ENCODE measurements around the gene DISC1.
"Not testable (repeated sequence)": the region's sequence is repeated elsewhere in the genome, so short reads cannot be mapped to it uniquely, and the experiment has no call there.

The DISC1 gene

DNA sequence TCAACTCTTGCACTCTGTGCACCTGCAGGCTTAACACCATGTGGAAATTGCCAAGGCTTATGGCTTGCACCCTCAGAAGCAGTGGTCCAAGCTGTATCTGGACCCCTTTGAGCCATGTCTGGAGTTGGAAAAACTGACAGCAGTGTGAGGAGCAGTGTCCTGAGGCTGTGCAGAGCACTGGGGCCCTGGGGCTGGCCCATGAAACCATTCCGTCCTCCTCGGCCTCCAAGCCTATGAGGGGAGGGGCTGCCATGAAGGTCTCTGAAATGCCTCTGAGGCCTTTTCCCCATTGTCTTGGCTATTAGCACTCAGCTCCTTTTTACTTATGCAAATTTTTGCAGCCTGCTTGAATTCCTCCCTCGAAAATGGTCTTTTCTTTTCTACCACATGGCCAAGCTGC lies 126.7 kb downstream of the DISC1 start:
- TF ChIP-seq TAF1 (IDR thresholded peaks at IDR 0.05; ENCODE audit: borderline replicate concordance, low read depth, low read length) (no peak), POLR2AphosphoS5 (IDR thresholded peaks at IDR 0.05; ENCODE audit: low read depth, low read length) (no peak), POLR2A (IDR thresholded peaks at IDR 0.05; ENCODE audit: low read depth, low read length) (no peak)
- DNase-seq (ENCODE audit: insufficient read length), result no peak
- no peak for FAIRE-seq

DNA sequence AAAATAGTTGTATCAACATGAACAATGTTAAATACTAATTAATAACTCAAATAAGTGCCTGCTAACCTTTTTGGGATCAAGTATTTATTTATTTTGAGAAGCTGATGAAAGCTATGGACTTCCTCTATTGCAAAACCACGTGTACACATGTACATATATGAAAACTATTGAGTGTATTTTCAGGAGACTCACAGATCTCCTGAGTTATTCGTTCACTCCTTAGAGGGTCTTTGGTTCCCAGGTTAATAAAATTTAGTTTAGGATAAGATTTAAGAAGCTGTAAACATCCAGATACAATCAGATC lies 130.5 kb downstream of the DISC1 start:
- no peak for DNase-seq (ENCODE audit: insufficient read length)
- no peak for TF ChIP-seq POLR2AphosphoS5 (IDR thresholded peaks at IDR 0.05; ENCODE audit: low read depth, low read length)
- TF ChIP-seq POLR2A (IDR thresholded peaks at IDR 0.05; ENCODE audit: low read depth, low read length), result no peak
- TF ChIP-seq TAF1 (IDR thresholded peaks at IDR 0.05; ENCODE audit: borderline replicate concordance, low read depth, low read length), result no peak
- FAIRE-seq, result no peak

DNA sequence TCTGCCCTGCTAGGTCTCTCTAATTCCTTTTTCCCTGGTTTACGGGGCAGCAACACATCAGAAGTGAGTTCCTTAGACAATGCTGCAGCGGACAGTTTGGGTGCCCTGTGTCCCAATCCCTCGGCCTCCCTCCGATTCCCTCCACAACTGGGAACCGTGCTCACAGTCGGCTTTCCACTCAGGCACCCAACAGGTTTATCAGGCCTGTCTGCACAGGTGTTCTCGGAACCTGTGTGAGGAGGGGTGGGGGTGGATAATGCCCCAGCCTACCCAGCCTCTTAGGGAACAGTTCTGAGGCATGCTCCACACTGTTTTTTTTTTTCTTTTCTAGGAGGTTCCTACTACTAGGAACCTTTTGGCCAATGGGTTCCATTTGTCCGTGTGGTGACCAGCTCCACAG lies 131.2 kb downstream of the DISC1 start:
- TF ChIP-seq TAF1 (IDR thresholded peaks at IDR 0.05; ENCODE audit: borderline replicate concordance, low read depth, low read length) (no peak), POLR2AphosphoS5 (IDR thresholded peaks at IDR 0.05; ENCODE audit: low read depth, low read length) (no peak), POLR2A (IDR thresholded peaks at IDR 0.05; ENCODE audit: low read depth, low read length) (no peak)
- FAIRE-seq, result no peak

GRCh38 chr1:231761252-231761651 lies 134.7 kb downstream of the DISC1 start:
- TF ChIP-seq POLR2A (IDR thresholded peaks at IDR 0.05; ENCODE audit: low read depth, low read length) (no peak), TAF1 (IDR thresholded peaks at IDR 0.05; ENCODE audit: borderline replicate concordance, low read depth, low read length) (no peak), POLR2AphosphoS5 (IDR thresholded peaks at IDR 0.05; ENCODE audit: low read depth, low read length) (no peak)
- DNase-seq (ENCODE audit: insufficient read length), result no peak
- no peak for FAIRE-seq

More for the DNA sequence above, 131.2 kb downstream of the DISC1 start:
- DNase-seq (ENCODE audit: insufficient read length), result no peak

DNA sequence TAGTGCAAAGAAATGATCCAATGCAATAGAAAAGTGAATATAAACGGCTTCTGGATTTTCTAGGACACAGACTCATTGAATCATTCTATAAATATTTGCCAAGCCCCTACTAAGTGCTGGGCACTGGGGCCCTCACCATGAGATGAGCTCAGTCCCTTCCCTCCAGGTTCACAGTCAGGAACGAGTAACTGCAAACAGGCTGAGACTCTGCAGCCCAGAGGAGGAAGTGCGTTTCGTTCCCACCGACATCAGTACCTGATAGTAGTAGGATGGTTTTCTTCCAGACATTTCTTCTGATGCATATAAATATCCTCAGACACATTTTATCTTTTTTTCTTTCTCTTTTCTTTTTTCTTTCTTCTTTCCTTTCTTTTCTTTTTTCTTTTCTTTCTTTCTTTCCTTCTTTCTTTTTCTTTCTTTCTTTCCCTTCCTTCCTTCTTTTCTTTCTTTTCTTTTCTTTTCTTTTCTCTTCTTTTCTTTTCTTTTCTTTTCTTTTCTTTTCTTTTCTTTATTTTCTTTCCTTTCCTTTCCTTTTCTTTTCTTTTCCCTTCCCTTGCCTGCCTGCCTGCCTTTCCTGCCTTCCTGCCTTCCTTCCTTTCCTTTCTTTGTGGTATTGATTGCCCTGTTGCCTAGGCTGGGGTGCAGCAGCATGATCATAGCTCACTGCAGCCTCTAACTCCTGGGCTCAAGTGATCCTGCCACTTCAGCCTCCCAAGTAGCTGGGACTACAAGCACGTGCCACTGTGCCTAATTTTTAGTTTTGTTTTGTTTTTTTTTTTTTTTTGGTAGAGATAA lies 135.4 kb downstream of the DISC1 start:
- FAIRE-seq (no peak), DNase-seq (ENCODE audit: insufficient read length) (no peak)
- TF ChIP-seq POLR2A (IDR thresholded peaks at IDR 0.05; ENCODE audit: low read depth, low read length) (no peak), POLR2AphosphoS5 (IDR thresholded peaks at IDR 0.05; ENCODE audit: low read depth, low read length) (no peak), TAF1 (IDR thresholded peaks at IDR 0.05; ENCODE audit: borderline replicate concordance, low read depth, low read length) (no peak)

GRCh38 chr1:231763456-231763855 lies 136.9 kb downstream of the DISC1 start:
- DNase-seq (ENCODE audit: insufficient read length), result no peak
- no peak for TF ChIP-seq TAF1 (IDR thresholded peaks at IDR 0.05; ENCODE audit: borderline replicate concordance, low read depth, low read length)
- TF ChIP-seq POLR2AphosphoS5 (IDR thresholded peaks at IDR 0.05; ENCODE audit: low read depth, low read length), result no peak
- no peak for TF ChIP-seq POLR2A (IDR thresholded peaks at IDR 0.05; ENCODE audit: low read depth, low read length)
- FAIRE-seq, result no peak

DNA sequence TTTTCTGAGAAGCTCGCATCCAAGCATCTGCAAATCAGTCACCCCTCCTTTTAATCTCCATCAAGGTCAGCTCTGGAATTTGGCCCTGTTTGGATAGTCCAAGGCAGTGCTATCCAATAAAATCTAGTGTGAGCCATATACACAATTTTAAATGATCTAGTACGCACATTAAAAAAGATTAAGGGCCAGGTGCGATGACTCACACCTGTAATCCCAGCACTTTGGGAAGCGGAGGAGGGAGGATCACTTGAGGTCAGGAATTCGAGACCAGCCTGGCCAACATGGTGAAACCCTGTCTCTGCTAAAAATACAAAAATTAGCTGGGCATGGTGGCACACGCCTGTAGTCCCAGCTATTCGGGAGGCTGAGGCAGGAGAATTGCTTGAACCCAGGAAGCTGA lies 139.2 kb downstream of the DISC1 start:
- not testable (repeated sequence) for DNase-seq (ENCODE audit: insufficient read length); FAIRE-seq

- no peak for TF ChIP-seq POLR2A (IDR thresholded peaks at IDR 0.05; ENCODE audit: low read depth, low read length)
- TF ChIP-seq POLR2AphosphoS5 (IDR thresholded peaks at IDR 0.05; ENCODE audit: low read depth, low read length), result no peak
- no peak for TF ChIP-seq TAF1 (IDR thresholded peaks at IDR 0.05; ENCODE audit: borderline replicate concordance, low read depth, low read length)
Measured at GRCh38 chr1:231767471-231767870, 140.9 kb downstream of the DISC1 start.

GRCh38 chr1:231768416-231768815 lies 141.8 kb downstream of the DISC1 start:
- DNase-seq (ENCODE audit: insufficient read length) (no peak), FAIRE-seq (no peak)
- no peak for TF ChIP-seq POLR2AphosphoS5 (IDR thresholded peaks at IDR 0.05; ENCODE audit: low read depth, low read length)
- TF ChIP-seq TAF1 (IDR thresholded peaks at IDR 0.05; ENCODE audit: borderline replicate concordance, low read depth, low read length), result no peak
- TF ChIP-seq POLR2A (IDR thresholded peaks at IDR 0.05; ENCODE audit: low read depth, low read length), result no peak

More at GRCh38 chr1:231767471-231767870, 140.9 kb downstream of the DISC1 start:
- no peak for FAIRE-seq
- no peak for DNase-seq (ENCODE audit: insufficient read length)

DNA sequence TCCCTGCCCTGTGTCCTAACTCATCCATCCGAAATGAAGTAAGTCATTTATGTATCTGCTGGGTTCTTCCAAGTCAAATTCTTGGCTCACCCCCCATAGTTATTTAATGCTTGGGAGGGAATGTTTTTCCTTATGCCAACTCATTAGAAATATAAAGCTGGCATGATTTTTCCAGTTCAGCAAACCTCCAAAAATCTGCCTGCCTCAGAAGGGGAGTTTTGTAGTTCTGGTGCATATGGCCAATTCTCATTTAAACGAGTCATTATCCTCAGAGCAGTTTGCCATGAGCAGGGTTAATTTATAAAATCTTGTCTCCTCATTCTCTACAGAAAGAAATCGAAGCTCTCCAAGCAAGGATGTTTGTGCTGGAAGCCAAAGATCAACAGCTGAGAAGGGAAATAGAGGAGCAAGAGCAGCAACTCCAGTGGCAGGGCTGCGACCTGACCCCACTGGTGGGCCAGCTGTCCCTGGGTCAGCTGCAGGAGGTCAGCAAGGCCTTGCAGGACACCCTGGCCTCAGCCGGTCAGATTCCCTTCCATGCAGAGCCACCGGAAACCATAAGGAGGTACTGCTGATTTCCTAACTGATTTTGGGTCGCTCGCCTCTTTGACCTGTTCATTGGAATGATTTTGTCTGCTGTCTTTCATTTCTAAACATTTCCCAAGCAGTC lies 144.1 kb downstream of the DISC1 start:
- DNase-seq (ENCODE audit: insufficient read length) (no peak), FAIRE-seq (no peak)
- TF ChIP-seq POLR2A (IDR thresholded peaks at IDR 0.05; ENCODE audit: low read depth, low read length) (no peak), TAF1 (IDR thresholded peaks at IDR 0.05; ENCODE audit: borderline replicate concordance, low read depth, low read length) (no peak), POLR2AphosphoS5 (IDR thresholded peaks at IDR 0.05; ENCODE audit: low read depth, low read length) (no peak)

DNA sequence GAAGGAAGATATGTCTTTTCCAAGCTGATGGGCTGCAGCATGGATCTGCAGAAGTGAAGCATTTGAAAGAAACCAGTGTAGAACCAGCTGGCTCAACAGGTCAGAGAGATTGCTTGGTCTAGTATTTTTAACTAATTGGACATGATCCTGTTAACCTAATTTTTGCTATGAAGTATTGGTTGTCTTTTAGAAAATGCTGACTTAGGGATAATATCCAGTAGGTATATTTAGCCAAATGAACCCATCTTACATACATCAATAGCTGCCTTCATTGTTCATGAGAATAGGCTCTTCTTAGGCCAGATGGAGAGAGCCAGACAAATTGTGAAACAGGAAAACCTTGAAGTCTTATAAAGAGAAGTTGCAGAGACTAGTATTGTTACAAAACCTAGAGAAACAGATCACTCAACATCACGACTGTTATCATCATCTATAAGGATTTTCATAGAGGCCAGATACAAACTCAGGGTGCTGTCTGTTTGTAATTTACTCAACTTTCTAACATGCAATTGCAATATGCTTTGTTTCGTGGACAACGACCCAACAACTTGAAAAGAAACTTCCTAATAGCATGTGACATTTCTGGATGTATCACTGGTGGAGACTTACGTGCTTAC lies 148.2 kb downstream of the DISC1 start:
- DNase-seq (ENCODE audit: insufficient read length), result no peak
- TF ChIP-seq POLR2AphosphoS5 (IDR thresholded peaks at IDR 0.05; ENCODE audit: low read depth, low read length) (no peak), TAF1 (IDR thresholded peaks at IDR 0.05; ENCODE audit: borderline replicate concordance, low read depth, low read length) (no peak), POLR2A (IDR thresholded peaks at IDR 0.05; ENCODE audit: low read depth, low read length) (no peak)
- no peak for FAIRE-seq

Data from GM12892 (cell line).